Measurements from ENCODE around the gene TRIOBP.
A peak's percentile ranks its signal among the peaks of the same experiment; 100 is the strongest.

Gene TRIOBP

GRCh38 chr22:37771702-37772427 lies 75.0 kb downstream of the TRIOBP start:
- Histone ChIP-seq H2AFZ (ENCODE audit: insufficient read depth, low read length, poor library complexity) (no peak overlapping the region), H4K91ac (ENCODE audit: low read depth, low read length) (no peak overlapping the region), H3K9me3 (ENCODE audit: insufficient read depth, low read depth, low read length) (no peaks in the 10 kb centered on the region), H3K27ac (ENCODE audit: low read depth, low read length) (no peak overlapping the region), H3K4me1 (ENCODE audit: control insufficient read depth in 1 of 2, insufficient read depth in 2 of 2, low read length in 2 of 2) (no peaks in the 10 kb centered on the region), H3K4me2 (ENCODE audit: low read length) (no peak overlapping the region), H4K12ac (ENCODE audit: low read depth, low read length) (no peak overlapping the region), H3K27me3 (ENCODE audit: insufficient read depth, low read length) (no peaks in the 10 kb centered on the region), H3K79me1 (ENCODE audit: low read length) (no peaks in the 10 kb centered on the region), H3K4ac (ENCODE audit: low read depth, low read length) (no peak overlapping the region), H3K14ac (ENCODE audit: low read length) (no peak overlapping the region), H3K36me3 (ENCODE audit: control insufficient read depth in 1 of 2, insufficient read depth in 2 of 2, low read length in 2 of 2) (peaks cover 64 to 68% of the 10 kb centered on the region in 2 experiments), H4K8ac (ENCODE audit: low read depth, low read length) (no peak overlapping the region), H2BK5ac (ENCODE audit: low read depth, low read length, poor library complexity) (no peak overlapping the region), H2AK5ac (ENCODE audit: low read length) (no peak overlapping the region), H3K4me3 (ENCODE audit: low read depth, low read length) (no peak overlapping the region), H3K23ac (ENCODE audit: low read length) (no peak overlapping the region), H2BK120ac (ENCODE audit: insufficient read depth, low read length, poor library complexity) (no peak overlapping the region), H3K79me2 (ENCODE audit: control insufficient read depth, insufficient read depth, low read length, poor library complexity) (no peaks in the 10 kb centered on the region), H3K18ac (ENCODE audit: low read length) (no peak overlapping the region), H3K9ac (ENCODE audit: low read length) (no peak overlapping the region), H2BK12ac (ENCODE audit: low read length) (no peak overlapping the region)
- no peak for DNase-seq
- no CpG with 5 or more reads among the region's 17 CpGs for WGBS (ENCODE audit: extremely low coverage, insufficient coverage, insufficient read length)

GRCh38 chr22:37774728-37775127 lies 77.9 kb downstream of the TRIOBP start:
- no peak overlapping the region for H4K12ac ChIP-seq (ENCODE audit: low read depth, low read length)
- H3K79me2 ChIP-seq (ENCODE audit: control insufficient read depth, insufficient read depth, low read length, poor library complexity): no peaks in the 10 kb centered on the region
- no peak overlapping the region for H3K23ac ChIP-seq (ENCODE audit: low read length)
- H3K79me1 ChIP-seq (ENCODE audit: low read length): no peaks in the 10 kb centered on the region
- H3K36me3 ChIP-seq (ENCODE audit: control insufficient read depth in 1 of 2, insufficient read depth in 2 of 2, low read length in 2 of 2): peaks cover 42 to 44% of the 10 kb centered on the region in 2 experiments
- H3K14ac ChIP-seq (ENCODE audit: low read length): no peak overlapping the region
- no peak overlapping the region for H3K4me3 ChIP-seq (ENCODE audit: low read depth, low read length)
- H3K27ac ChIP-seq (ENCODE audit: low read depth, low read length): no peak overlapping the region
- peaks cover 0 to 3% of the 10 kb centered on the region in 2 experiments for H3K4me1 ChIP-seq (ENCODE audit: control insufficient read depth in 1 of 2, insufficient read depth in 2 of 2, low read length in 2 of 2)
- no peaks in the 10 kb centered on the region for H3K27me3 ChIP-seq (ENCODE audit: insufficient read depth, low read length)
- no peak overlapping the region for H3K4me2 ChIP-seq (ENCODE audit: low read length)
- H2AK5ac ChIP-seq (ENCODE audit: low read length): no peak overlapping the region
- no peak for DNase-seq
- H4K91ac ChIP-seq (ENCODE audit: low read depth, low read length): no peak overlapping the region
- no peak overlapping the region for H3K4ac ChIP-seq (ENCODE audit: low read depth, low read length)
- no peak overlapping the region for H3K18ac ChIP-seq (ENCODE audit: low read length)
- H2BK12ac ChIP-seq (ENCODE audit: low read length): no peak overlapping the region
- WGBS (ENCODE audit: extremely low coverage, insufficient coverage, insufficient read length): no CpG with 5 or more reads among the region's 3 CpGs
- H2AFZ ChIP-seq (ENCODE audit: insufficient read depth, low read length, poor library complexity): no peak overlapping the region
- H2BK120ac ChIP-seq (ENCODE audit: insufficient read depth, low read length, poor library complexity): no peak overlapping the region
- H3K9ac ChIP-seq (ENCODE audit: low read length): no peak overlapping the region
- H4K8ac ChIP-seq (ENCODE audit: low read depth, low read length): no peak overlapping the region
- H2BK5ac ChIP-seq (ENCODE audit: low read depth, low read length, poor library complexity): no peak overlapping the region
- H3K9me3 ChIP-seq (ENCODE audit: insufficient read depth, low read depth, low read length): no peaks in the 10 kb centered on the region

- H2AK5ac ChIP-seq (ENCODE audit: low read length): no peak overlapping the region
- H3K9ac ChIP-seq (ENCODE audit: low read length): no peak overlapping the region
- H3K9me3 ChIP-seq (ENCODE audit: insufficient read depth, low read depth, low read length): no peaks in the 10 kb centered on the region
- no peak overlapping the region for H3K14ac ChIP-seq (ENCODE audit: low read length)
- H3K4me1 ChIP-seq (ENCODE audit: control insufficient read depth in 1 of 2, insufficient read depth in 2 of 2, low read length in 2 of 2): peaks cover 0 to 3% of the 10 kb centered on the region in 2 experiments
- peak in 1 of 2 donors; percentile 6 for DNase-seq
- H4K12ac ChIP-seq (ENCODE audit: low read depth, low read length): no peak overlapping the region
- H3K79me2 ChIP-seq (ENCODE audit: control insufficient read depth, insufficient read depth, low read length, poor library complexity): no peaks in the 10 kb centered on the region
- no peak overlapping the region for H3K23ac ChIP-seq (ENCODE audit: low read length)
- no peak overlapping the region for H2BK120ac ChIP-seq (ENCODE audit: insufficient read depth, low read length, poor library complexity)
- no CpG with 5 or more reads among the region's 17 CpGs for WGBS (ENCODE audit: extremely low coverage, insufficient coverage, insufficient read length)
- no peak overlapping the region for H2AFZ ChIP-seq (ENCODE audit: insufficient read depth, low read length, poor library complexity)
- H3K4me3 ChIP-seq (ENCODE audit: low read depth, low read length): peak overlapping the region; percentile 31
- no peaks in the 10 kb centered on the region for H3K27me3 ChIP-seq (ENCODE audit: insufficient read depth, low read length)
- H3K4ac ChIP-seq (ENCODE audit: low read depth, low read length): no peak overlapping the region
- no peak overlapping the region for H2BK12ac ChIP-seq (ENCODE audit: low read length)
- H2BK5ac ChIP-seq (ENCODE audit: low read depth, low read length, poor library complexity): no peak overlapping the region
- no peak overlapping the region for H3K4me2 ChIP-seq (ENCODE audit: low read length)
- no peaks in the 10 kb centered on the region for H3K79me1 ChIP-seq (ENCODE audit: low read length)
- H4K91ac ChIP-seq (ENCODE audit: low read depth, low read length): no peak overlapping the region
- peaks cover 39 to 40% of the 10 kb centered on the region in 2 experiments for H3K36me3 ChIP-seq (ENCODE audit: control insufficient read depth in 1 of 2, insufficient read depth in 2 of 2, low read length in 2 of 2)
- no peak overlapping the region for H3K27ac ChIP-seq (ENCODE audit: low read depth, low read length)
- H4K8ac ChIP-seq (ENCODE audit: low read depth, low read length): no peak overlapping the region
- H3K18ac ChIP-seq (ENCODE audit: low read length): no peak overlapping the region
Measured at GRCh38 chr22:37775785-37776638, 79.2 kb downstream of the TRIOBP start.

- no peak overlapping the region for H3K4me2 ChIP-seq (ENCODE audit: low read length)
- peak overlapping the region; percentile 19 for H3K27ac ChIP-seq (ENCODE audit: low read depth, low read length)
- DNase-seq: peak in 1 of 2 donors; percentile 27
- H2AK5ac ChIP-seq (ENCODE audit: low read length): no peak overlapping the region
- no peaks in the 10 kb centered on the region for H3K79me1 ChIP-seq (ENCODE audit: low read length)
- peak overlapping the region; percentile 5 for H4K91ac ChIP-seq (ENCODE audit: low read depth, low read length)
- no peaks in the 10 kb centered on the region for H3K9me3 ChIP-seq (ENCODE audit: insufficient read depth, low read depth, low read length)
- H4K12ac ChIP-seq (ENCODE audit: low read depth, low read length): no peak overlapping the region
- H3K27me3 ChIP-seq (ENCODE audit: insufficient read depth, low read length): no peaks in the 10 kb centered on the region
- H2BK120ac ChIP-seq (ENCODE audit: insufficient read depth, low read length, poor library complexity): no peak overlapping the region
- H3K4ac ChIP-seq (ENCODE audit: low read depth, low read length): no peak overlapping the region
- peaks cover 0 to 3% of the 10 kb centered on the region in 2 experiments for H3K4me1 ChIP-seq (ENCODE audit: control insufficient read depth in 1 of 2, insufficient read depth in 2 of 2, low read length in 2 of 2)
- H3K79me2 ChIP-seq (ENCODE audit: control insufficient read depth, insufficient read depth, low read length, poor library complexity): no peaks in the 10 kb centered on the region
- no peak overlapping the region for H3K23ac ChIP-seq (ENCODE audit: low read length)
- peaks cover 32 to 34% of the 10 kb centered on the region in 2 experiments for H3K36me3 ChIP-seq (ENCODE audit: control insufficient read depth in 1 of 2, insufficient read depth in 2 of 2, low read length in 2 of 2)
- H3K18ac ChIP-seq (ENCODE audit: low read length): no peak overlapping the region
- H2BK12ac ChIP-seq (ENCODE audit: low read length): no peak overlapping the region
- no peak overlapping the region for H2BK5ac ChIP-seq (ENCODE audit: low read depth, low read length, poor library complexity)
- H3K4me3 ChIP-seq (ENCODE audit: low read depth, low read length): no peak overlapping the region
- no peak overlapping the region for H3K14ac ChIP-seq (ENCODE audit: low read length)
- no peak overlapping the region for H4K8ac ChIP-seq (ENCODE audit: low read depth, low read length)
- WGBS (ENCODE audit: extremely low coverage, insufficient coverage, insufficient read length): no CpG with 5 or more reads among the region's 10 CpGs
- no peak overlapping the region for H3K9ac ChIP-seq (ENCODE audit: low read length)
- no peak overlapping the region for H2AFZ ChIP-seq (ENCODE audit: insufficient read depth, low read length, poor library complexity)
Measured at GRCh38 chr22:37776639-37777005, 79.8 kb downstream of the TRIOBP start.
